22Rv1 (cell line): ENCODE results near the gene PARVG.

ENCODE experiments used
- H3K27ac ChIP-seq: fragments of 450-650 bp; 2 replicates; pipeline ENCODE4 v1.5.1; 2017
- CTCF ChIP-seq: fragments of 450-650 bp; IDR thresholded peaks from 2 replicates; pipeline ENCODE4 v1.5.1; 2017; ENCODE audit warnings: mild to moderate bottlenecking
- ZFX ChIP-seq: fragments of 450-650 bp; IDR thresholded peaks from 2 replicates; pipeline ENCODE4 v1.6.1; 2017; ENCODE audit warnings: antibody characterized with exemption, borderline replicate concordance

Gene PARVG

GRCh38 chr22:44145544-44145943 lies 35.2 kb upstream of the PARVG start:
- no peak for TF ChIP-seq ZFX
- TF ChIP-seq CTCF = no peak
- H3K27ac ChIP-seq = no peak overlapping the region

- no peak for TF ChIP-seq ZFX
- TF ChIP-seq CTCF = no peak
- no peak overlapping the region for H3K27ac ChIP-seq
These were observed 34.5 kb upstream of the PARVG start for GRCh38 chr22:44146088-44146861.

GRCh38 chr22:44147008-44147645 lies 33.6 kb upstream of the PARVG start:
- TF ChIP-seq CTCF = no peak
- TF ChIP-seq ZFX = no peak
- H3K27ac ChIP-seq = no peak overlapping the region

GRCh38 chr22:44147821-44148574 lies 32.7 kb upstream of the PARVG start:
- H3K27ac ChIP-seq = no peak overlapping the region
- no peak for TF ChIP-seq ZFX
- no peak for TF ChIP-seq CTCF

- TF ChIP-seq CTCF = no peak
These were observed 29.0 kb upstream of the PARVG start for GRCh38 chr22:44151676-44152075.

GRCh38 chr22:44153710-44154109 lies 27.0 kb upstream of the PARVG start:
- TF ChIP-seq CTCF (no peak), ZFX (no peak)
- no peak overlapping the region for H3K27ac ChIP-seq

More at GRCh38 chr22:44151676-44152075, 29.0 kb upstream of the PARVG start:
- H3K27ac ChIP-seq = no peak overlapping the region

- TF ChIP-seq ZFX (no peak), CTCF (no peak)
- H3K27ac ChIP-seq = no peak overlapping the region
These were observed 26.2 kb upstream of the PARVG start for GRCh38 chr22:44154436-44154942.
